ENCODE results near the gene ACOT4.

DNA sequence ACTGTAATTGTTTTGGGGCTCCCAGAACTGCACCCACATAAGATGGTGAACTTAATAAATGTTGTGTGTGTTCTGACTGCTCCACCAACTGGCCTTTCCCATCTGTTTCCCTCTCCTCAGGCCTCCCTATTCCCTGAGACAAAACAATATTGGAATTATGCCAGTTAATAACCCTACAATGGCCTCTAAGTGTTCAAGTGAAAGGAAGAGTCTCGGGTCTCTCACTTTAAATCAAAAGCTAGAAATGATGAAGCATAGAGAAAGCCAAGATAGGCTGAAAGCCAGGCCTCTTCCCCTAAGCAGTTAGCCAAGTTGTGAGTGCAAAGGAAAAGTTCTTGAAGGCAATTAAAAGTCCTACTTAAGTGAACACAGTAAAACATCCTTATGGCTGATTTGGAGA, 34.0 kb downstream of the ACOT4 start:
- TF ChIP-seq, protein P1, sequence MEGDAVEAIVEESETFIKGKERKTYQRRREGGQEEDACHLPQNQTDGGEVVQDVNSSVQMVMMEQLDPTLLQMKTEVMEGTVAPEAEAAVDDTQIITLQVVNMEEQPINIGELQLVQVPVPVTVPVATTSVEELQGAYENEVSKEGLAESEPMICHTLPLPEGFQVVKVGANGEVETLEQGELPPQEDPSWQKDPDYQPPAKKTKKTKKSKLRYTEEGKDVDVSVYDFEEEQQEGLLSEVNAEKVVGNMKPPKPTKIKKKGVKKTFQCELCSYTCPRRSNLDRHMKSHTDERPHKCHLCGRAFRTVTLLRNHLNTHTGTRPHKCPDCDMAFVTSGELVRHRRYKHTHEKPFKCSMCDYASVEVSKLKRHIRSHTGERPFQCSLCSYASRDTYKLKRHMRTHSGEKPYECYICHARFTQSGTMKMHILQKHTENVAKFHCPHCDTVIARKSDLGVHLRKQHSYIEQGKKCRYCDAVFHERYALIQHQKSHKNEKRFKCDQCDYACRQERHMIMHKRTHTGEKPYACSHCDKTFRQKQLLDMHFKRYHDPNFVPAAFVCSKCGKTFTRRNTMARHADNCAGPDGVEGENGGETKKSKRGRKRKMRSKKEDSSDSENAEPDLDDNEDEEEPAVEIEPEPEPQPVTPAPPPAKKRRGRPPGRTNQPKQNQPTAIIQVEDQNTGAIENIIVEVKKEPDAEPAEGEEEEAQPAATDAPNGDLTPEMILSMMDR (IDR thresholded peaks at IDR 0.05; ENCODE audit: poor library complexity, severe bottlenecking): no peak
- TF ChIP-seq EZH2 (IDR thresholded peaks at IDR 0.05; ENCODE audit: borderline replicate concordance, insufficient read depth, low read length, poor library complexity, severe bottlenecking) (no peak), RAD21 (conservative IDR thresholded peaks at IDR 0.05) (no peak), EP300 (conservative IDR thresholded peaks at IDR 0.05; ENCODE audit: poor library complexity, severe bottlenecking) (no peak)
